ENCODE measurements around the gene TBC1D24. TPM values are rescaled to one million over a fixed set of nuclear protein-coding genes. Genes with fewer than 3 reads are reported as not detected.

The TBC1D24 gene
- total RNA-seq, 1 donor from 2014 or later: 24.9 TPM

DNA sequence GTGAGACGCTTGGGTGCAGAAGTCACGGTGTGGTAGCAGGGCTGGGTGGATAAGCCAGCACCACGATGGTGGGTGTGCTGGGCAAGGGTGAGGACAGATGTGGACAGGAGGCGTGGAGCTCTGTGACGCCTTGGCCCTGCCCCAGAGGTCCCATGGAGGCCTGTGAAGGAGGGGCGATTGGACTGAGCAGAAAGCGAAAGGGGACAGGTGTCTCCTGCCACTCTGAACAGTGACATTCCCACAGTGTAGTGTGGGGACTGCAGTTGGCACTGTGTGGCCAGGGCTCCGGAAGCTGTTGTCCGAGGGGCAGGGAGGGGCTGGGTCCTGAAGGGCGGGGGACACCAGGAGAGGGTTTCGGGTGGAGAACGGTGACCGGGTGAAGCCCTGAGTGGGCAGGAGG is 7.3 kb downstream of the TBC1D24 start:
- DNase-seq (ENCODE audit: low spot score): no peak

DNA sequence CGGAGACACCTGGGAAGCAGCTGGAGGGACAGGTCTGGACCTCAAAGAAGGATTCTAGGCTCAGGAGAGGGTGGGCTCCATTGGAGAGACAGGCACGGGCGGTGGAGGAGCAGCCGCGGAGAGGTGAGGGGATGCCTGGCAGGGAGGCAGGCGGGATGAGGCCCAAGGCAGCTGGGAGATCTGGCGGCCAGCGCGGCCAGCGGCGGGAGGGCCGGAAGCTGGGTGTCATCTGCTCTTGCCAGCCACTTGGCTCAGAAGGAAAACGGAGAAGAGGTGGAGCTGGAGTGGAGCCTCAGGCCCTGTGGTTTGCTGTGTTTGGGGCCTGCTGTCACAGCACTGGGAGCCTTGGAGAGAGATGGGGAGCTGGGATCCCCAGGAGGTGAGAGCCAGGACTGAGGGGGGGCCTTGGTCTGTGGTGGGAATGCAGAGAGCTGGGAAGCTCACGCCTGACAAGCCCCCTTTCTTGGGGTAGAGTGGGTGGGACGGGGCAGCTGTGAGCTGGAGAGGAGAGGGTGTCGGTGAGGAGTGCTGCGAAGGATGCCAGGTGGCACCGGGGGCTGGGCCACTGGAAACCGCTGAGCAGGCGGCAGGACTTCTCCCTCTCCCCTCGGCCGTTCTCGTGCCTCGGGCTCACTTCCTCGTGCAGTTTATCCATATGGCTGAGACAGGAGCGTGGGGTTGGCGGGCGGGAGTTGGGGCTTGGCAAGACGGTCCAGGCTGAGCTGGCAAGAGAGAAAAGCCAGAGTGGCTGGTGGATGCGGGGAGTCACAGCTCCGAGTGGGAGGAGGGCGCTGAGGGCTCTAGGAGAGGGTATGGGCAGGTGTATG is 8.0 kb downstream of the TBC1D24 start:
- no peak for DNase-seq (ENCODE audit: low spot score)

- DNase-seq (ENCODE audit: low spot score): no peak
Measured at GRCh38 chr16:2483939-2484897, 9.3 kb downstream of the TBC1D24 start.

- no peak for DNase-seq (ENCODE audit: low spot score)
Measured at GRCh38 chr16:2484898-2485508, 10.1 kb downstream of the TBC1D24 start.

DNA sequence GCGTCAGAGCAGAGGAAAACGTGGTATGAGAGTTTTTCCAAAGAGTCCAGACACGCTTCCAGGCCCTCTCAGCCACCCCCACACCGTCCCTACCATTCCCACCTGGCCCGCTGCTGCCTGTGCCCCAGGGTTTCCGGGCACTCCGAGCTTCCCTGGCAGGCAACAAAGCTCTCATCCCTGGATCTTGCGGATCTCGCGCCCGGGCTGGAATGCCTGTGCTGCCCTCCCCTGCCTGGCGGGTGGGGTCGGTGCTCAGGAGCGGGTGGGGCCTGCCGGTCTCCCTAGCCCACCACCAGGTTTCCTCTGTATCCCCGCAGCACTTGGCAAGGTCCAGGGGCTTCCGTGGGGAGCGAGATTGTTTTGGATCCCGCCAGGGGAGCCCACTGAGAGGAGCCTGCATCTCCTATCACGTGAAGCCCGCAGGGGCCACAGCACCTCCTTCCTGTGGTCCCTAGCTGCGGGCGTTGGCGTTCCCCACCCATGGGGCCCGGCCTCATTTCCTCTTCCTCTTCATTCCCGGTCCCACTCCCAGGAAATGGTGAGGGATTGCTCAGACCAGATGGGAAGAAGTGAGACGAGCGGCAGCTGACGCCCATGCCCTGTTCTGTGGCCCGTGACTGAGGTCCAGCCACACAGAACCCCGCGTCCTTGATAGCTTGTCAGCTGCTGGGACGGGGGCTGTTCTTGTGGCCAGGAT is 11.0 kb downstream of the TBC1D24 start:
- DNase-seq (ENCODE audit: low spot score): no peak

GRCh38 chr16:2486645-2487516 is 12.0 kb downstream of the TBC1D24 start:
- DNase-seq (ENCODE audit: low spot score): no peak

DNA sequence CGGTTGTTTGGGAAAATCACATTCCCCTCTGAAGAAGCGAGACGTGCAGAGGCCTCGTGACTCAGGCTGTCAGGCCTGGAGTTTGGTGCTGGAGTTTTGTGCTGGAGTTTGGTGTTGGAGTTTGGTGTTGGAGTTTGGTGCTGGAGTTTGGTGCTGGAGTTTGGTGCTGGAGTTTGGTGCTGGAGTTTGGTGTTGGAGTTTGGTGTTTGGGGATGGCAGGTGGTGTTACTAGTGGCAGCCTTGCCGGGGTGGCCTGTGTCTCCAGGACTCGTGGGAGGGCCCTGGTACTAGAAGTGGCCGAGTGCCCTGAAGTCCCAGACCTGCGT is 12.6 kb downstream of the TBC1D24 start:
- no peak for DNase-seq (ENCODE audit: low spot score)

DNA sequence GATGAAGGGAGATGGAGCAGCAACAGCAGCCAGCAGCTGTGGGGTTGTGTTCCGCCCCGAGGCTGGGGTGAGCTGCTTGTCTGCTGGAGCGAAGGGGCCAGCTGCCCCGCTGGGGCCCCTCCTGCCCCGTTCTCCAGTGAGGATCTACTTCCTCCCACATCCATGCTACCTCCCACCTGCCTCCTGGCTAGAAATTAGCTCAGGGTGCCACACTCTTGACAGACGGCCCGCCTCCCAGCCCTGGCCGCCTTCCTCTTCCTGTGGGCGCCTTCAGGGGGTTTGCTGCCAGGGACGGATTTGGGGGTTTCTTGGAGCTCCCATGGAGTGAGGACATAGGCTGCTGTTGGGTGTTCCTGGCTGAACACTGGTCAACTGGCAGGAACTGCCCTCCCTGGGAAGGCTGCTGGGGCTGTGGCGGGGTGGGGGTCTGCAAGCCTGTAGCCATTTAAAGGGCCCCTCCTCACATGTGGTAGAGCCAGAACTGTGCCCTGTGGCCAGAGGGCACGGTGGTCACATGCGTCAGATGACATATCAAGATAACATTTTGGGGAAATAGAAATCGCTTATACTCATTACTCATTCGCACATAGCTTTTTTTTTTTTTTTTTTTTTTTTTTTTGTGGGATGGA is 13.1 kb downstream of the TBC1D24 start:
- no peak for DNase-seq (ENCODE audit: low spot score)

DNA sequence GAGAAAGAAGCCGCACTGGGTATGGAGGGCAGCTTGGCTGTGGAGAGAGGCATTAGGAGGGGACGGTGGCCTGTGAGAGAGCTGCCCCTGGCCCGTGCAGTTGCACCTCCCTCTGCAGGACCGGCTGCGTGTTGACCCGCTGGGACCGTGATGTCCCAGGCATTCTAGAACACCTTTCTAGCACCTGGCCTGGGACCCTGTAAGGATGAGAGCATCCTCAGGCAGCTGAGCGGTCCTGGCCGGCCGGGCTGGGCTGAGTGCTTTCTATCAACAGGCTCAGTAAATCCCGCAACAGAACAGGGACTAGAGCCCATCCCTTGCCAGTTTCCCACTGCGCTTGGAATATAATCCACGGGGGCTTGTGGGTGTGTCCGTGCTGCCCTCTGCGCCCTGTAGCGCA is 14.7 kb downstream of the TBC1D24 start:
- DNase-seq (ENCODE audit: low spot score): no peak

DNA sequence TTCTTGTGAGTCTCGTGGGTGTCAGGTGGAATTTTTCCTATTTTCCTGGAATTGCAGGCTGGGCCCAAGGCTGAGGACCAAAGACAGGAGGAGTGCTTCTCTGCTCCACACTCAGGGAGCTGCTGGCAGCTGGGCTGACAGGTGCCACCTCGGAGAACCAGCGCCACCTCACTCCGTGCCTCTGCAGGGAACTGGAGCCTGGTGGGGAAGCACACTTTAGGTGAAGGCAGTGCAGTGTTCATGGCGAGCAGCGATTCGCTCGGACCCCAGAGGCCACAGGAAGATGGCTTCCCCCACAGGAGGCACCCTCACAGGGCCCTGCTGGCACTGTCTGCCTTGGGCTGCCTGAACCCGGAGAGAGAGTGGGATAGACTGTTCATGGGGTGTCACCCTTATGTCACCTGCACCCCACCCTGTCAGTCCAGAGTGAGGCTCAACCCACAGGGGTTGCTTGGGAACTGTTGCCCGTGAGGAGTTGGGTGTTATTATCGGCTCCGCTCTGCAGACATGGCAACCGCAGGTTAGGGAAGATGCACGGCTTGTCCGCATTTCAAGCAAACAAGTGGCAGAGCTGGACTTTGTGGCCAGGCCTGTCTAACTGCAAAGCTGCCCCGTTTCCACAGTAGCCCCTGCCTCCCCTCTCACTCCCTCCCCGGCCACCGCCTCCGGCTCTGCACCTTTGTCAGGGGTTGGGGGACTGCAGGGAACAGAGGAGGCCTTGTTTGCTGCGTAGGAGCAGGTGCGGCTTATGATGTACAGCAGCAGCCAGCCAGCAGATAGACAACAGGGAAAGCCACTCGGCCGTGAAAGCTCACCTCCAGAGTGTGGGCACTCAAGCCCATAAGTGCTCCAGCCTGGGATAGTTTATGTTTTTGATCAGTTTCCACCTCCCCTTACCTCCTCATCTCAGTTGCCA is 15.5 kb downstream of the TBC1D24 start:
- no peak for DNase-seq (ENCODE audit: low spot score)

DNA sequence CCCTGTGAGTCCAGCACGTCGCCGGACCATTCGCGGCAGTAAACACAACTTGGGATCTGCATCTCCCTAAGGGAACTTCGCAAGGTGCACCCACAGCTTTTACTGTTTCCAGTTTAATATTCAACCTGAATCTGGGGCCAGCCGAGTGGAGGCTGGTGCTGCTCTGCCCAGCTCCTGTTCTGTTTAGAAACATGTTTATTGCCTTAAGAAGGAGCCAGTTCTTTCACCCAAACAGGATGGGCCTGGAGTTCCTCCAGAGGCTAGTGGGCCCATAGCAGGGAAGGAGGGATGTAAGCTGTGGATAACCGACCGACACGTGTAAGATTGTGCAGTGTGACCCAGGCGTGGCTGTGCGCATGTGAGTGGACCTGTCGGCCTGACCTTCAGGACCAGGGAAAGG is 17.4 kb downstream of the TBC1D24 start:
- DNase-seq (ENCODE audit: low spot score): no peak

DNA sequence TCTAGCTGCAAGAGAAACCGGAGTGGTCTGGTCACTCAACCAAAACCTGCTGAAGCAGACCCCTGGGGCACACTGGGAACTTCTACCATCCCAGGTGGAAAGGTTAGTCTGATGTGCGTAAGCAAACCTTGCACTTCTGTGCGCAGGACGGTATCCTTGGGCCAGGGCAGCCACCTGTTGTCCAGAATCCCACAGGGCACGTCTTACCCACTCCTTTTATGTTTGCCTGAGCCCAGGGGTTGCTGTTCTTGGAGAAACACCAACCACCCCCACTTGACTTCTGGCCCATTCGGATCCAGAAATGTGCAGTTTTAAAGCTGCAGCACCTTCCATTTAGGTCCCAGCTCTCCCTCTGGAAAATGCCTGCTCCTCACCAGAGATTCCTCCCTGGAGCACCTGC is 18.7 kb downstream of the TBC1D24 start:
- DNase-seq (ENCODE audit: low spot score): no peak

GRCh38 chr16:2494616-2495015 is 19.7 kb downstream of the TBC1D24 start:
- no peak for DNase-seq (ENCODE audit: low spot score)

GRCh38 chr16:2495041-2495440 is 20.1 kb downstream of the TBC1D24 start:
- no peak for DNase-seq (ENCODE audit: low spot score)

DNA sequence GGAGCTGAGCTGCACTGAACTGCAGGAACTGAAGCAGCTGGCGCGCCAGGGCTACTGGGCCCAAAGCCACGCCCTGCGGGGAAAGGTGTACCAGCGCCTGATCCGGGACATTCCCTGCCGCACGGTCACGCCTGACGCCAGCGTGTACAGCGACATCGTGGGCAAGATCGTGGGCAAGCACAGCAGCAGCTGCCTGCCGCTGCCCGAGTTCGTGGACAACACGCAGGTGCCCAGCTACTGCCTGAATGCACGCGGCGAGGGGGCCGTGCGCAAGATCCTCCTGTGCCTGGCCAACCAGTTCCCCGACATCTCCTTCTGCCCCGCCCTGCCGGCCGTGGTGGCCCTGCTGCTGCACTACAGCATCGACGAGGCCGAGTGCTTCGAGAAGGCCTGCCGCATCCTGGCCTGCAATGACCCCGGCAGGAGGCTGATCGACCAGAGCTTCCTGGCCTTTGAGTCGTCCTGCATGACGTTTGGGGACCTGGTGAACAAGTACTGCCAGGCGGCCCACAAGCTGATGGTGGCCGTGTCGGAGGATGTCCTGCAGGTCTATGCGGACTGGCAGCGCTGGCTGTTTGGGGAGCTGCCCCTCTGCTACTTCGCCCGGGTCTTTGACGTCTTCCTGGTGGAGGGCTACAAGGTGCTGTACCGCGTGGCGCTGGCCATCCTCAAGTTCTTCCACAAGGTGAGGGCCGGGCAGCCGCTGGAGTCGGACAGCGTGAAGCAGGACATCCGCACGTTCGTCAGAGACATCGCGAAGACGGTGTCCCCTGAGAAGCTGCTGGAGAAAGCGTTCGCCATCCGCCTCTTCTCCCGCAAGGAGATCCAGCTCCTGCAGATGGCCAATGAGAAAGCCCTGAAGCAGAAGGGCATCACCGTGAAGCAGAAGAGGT is 21.5 kb downstream of the TBC1D24 start:
- no peak for DNase-seq (ENCODE audit: low spot score)

DNA sequence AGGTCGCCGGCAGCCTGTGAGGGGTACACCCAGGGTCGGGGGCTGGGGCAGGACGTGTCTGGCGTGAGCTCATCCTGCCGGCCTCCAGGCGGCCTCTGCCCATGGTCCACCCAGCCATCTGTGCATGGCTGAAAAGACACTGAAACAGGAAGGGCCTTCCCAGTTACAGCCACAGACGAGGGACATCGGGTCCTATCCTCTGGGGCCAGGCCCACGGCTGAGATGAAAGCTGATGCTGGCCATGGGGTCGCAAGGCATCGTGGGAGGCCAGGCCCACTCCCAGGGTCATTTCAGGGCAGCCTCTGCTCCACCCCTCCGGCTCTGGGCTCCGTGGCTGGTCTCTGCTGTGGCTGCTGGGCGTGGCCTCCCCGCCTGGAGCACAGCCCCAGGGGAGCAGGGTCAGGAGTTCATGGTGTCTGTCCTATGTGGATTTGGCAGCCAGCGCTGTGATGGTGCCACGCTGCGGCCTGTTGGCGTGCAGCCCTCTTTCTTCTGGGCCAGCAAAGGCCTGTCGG is 22.2 kb downstream of the TBC1D24 start:
- no peak for DNase-seq (ENCODE audit: low spot score)

DNA sequence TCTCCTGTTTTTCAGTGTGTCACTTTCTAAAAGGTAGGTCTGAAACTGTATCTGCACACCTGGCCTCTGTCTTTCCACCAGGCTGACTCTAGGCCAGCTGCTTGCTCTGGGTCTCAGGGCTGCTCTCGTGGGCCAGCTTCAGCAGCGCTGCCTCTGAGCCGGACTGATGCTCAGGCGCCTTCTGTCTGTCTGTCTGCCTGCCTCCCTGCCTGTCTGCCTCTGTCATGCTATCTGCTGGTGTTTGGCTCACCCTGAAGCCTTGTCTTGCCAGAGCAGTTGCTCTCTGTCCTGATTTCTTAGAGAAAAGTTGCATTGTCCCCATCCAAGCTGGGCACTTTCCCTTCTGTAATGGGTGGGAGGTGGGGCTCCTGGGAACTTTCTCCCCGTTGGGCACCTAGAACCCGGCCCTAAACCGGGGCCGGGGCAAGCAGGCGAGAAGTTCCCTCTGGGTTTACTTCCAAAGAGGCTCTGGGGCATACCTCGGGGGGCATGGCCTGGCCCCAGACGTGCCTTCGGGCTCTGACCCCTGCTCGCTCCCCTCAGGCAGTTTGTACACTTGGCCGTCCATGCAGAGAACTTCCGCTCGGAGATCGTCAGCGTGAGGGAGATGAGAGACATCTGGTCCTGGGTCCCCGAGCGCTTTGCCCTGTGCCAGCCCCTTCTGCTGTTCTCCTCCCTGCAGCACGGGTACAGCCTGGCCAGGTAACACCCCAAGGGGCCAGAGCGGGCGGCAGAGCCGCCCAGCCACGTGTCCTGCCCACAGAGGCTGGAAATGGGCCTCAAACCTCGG is 23.0 kb downstream of the TBC1D24 start:
- DNase-seq (ENCODE audit: low spot score): no peak

All from mesenteric fat pad (tissue), 1 donor.